GM12875 (cell line): ENCODE measurements around the gene MT2A.

Experiments used
- H3K4me3 ChIP-seq: one replicate; pipeline ENCODE4 v1.5.1; 2011; ENCODE audit warnings: low read depth, low read length, control low read depth
- CTCF ChIP-seq: IDR thresholded peaks from 2 replicates; pipeline ENCODE4 v1.5.1; 2011; ENCODE audit warnings: low read depth, mild to moderate bottlenecking, control low read depth, inconsistent platforms, low read length, moderate library complexity, borderline replicate concordance; ENCODE audit not compliant: insufficient read depth

Gene MT2A

GRCh38 chr16:56611281-56611833, 3.0 kb downstream of the MT2A start:
- H3K4me3 ChIP-seq, result no peak overlapping the region
- TF ChIP-seq CTCF, result no peak

- no peak overlapping the region for H3K4me3 ChIP-seq
- TF ChIP-seq CTCF, result no peak
Observed at GRCh38 chr16:56613706-56614105, 5.3 kb downstream of the MT2A start.

- no peak for TF ChIP-seq CTCF
- H3K4me3 ChIP-seq, result no peak overlapping the region
Observed at GRCh38 chr16:56614549-56614991, 6.2 kb downstream of the MT2A start.

GRCh38 chr16:56615353-56615752, 7.0 kb downstream of the MT2A start:
- H3K4me3 ChIP-seq, result no peak overlapping the region
- no peak for TF ChIP-seq CTCF

GRCh38 chr16:56616608-56617211, 8.3 kb downstream of the MT2A start:
- TF ChIP-seq CTCF, result no peak
- H3K4me3 ChIP-seq, result no peak overlapping the region

- TF ChIP-seq CTCF, result no peak
- H3K4me3 ChIP-seq, result no peak overlapping the region
Observed at GRCh38 chr16:56617212-56618085, 9.1 kb downstream of the MT2A start.

GRCh38 chr16:56618138-56618537, 9.8 kb downstream of the MT2A start:
- TF ChIP-seq CTCF, result no peak
- H3K4me3 ChIP-seq, result no peak overlapping the region
